ENCODE measurements around the gene DNAH3.
A peak's percentile ranks its signal among the peaks of the same experiment; 100 is the strongest.
"Not testable (repeated sequence)": the region's sequence is repeated elsewhere in the genome, so short reads cannot be mapped to it uniquely, and the experiment has no call there.

The DNAH3 gene

GRCh38 chr16:21126518-21126917, 24.1 kb downstream of the DNAH3 start:
- DNase-seq (ENCODE audit: low read depth): no peak
- no peak overlapping the region for H3K4me3 ChIP-seq (ENCODE audit: low read depth, low read length)
- TF ChIP-seq CTCF (IDR thresholded peaks at IDR 0.05; ENCODE audit: low read depth, low read length, missing control alignments): no peak
- in situ Hi-C loops (cut with HindIII; ENCODE audit: low sequenced_read_pairs): no loop called here

- no peak for DNase-seq (ENCODE audit: low read depth)
- in situ Hi-C loops (cut with HindIII; ENCODE audit: low sequenced_read_pairs): no loop called here
- no peak overlapping the region for H3K4me3 ChIP-seq (ENCODE audit: low read depth, low read length)
- TF ChIP-seq CTCF (IDR thresholded peaks at IDR 0.05; ENCODE audit: low read depth, low read length, missing control alignments): no peak
These were observed 25.5 kb downstream of the DNAH3 start for GRCh38 chr16:21125191-21125590.

- no peak for DNase-seq (ENCODE audit: low read depth)
- no peak overlapping the region for H3K4me3 ChIP-seq (ENCODE audit: low read depth, low read length)
- in situ Hi-C loops (cut with HindIII; ENCODE audit: low sequenced_read_pairs): no loop called here
- no peak for TF ChIP-seq CTCF (IDR thresholded peaks at IDR 0.05; ENCODE audit: low read depth, low read length, missing control alignments)
These were observed 29.6 kb downstream of the DNAH3 start for GRCh38 chr16:21120976-21121520.

- TF ChIP-seq CTCF (IDR thresholded peaks at IDR 0.05; ENCODE audit: low read depth, low read length, missing control alignments): no peak
- DNase-seq (ENCODE audit: low read depth): no peak
- in situ Hi-C loops (cut with HindIII; ENCODE audit: low sequenced_read_pairs): no loop called here
- H3K4me3 ChIP-seq (ENCODE audit: low read depth, low read length): no peak overlapping the region
These were observed 33.1 kb downstream of the DNAH3 start for GRCh38 chr16:21117567-21117966.

GRCh38 chr16:21116148-21116693, 34.4 kb downstream of the DNAH3 start:
- no peak for DNase-seq (ENCODE audit: low read depth)
- in situ Hi-C loops (cut with HindIII; ENCODE audit: low sequenced_read_pairs): no loop called here
- no peak for TF ChIP-seq CTCF (IDR thresholded peaks at IDR 0.05; ENCODE audit: low read depth, low read length, missing control alignments)
- H3K4me3 ChIP-seq (ENCODE audit: low read depth, low read length): no peak overlapping the region

GRCh38 chr16:21115551-21115950, 35.1 kb downstream of the DNAH3 start:
- DNase-seq (ENCODE audit: low read depth); in situ Hi-C loops (cut with HindIII; ENCODE audit: low sequenced_read_pairs); H3K4me3 ChIP-seq (ENCODE audit: low read depth, low read length): not testable (repeated sequence)

- peak; percentile 66 for DNase-seq (ENCODE audit: low read depth)
- no peak overlapping the region for H3K4me3 ChIP-seq (ENCODE audit: low read depth, low read length)
- TF ChIP-seq CTCF (IDR thresholded peaks at IDR 0.05; ENCODE audit: low read depth, low read length, missing control alignments): no peak
- in situ Hi-C loops (cut with HindIII; ENCODE audit: low sequenced_read_pairs): no loop called here
These were observed 46.4 kb downstream of the DNAH3 start for GRCh38 chr16:21103941-21104860.

Measured in astrocyte of the cerebellum (primary cell).